AG04450 (cell line): ENCODE measurements around the gene HDDC2. TPM values are rescaled to one million over a fixed set of nuclear protein-coding genes. Genes with fewer than 3 reads are reported as not detected.
A peak's percentile ranks its signal among the peaks of the same experiment; 100 is the strongest.

Source experiments
- CTCF ChIA-PET: fragments of 300-600, 350-600 bp; formaldehyde crosslinking; extraction: SDS; loops from one replicate; lab custom pipeline; 2022; ENCODE audit warnings: antibody characterized with exemption, inconsistent platforms; lab: Charles Lee
- POLR2A ChIA-PET: fragments of 350-600 bp; formaldehyde crosslinking; extraction: SDS; loops from one replicate; lab custom pipeline; 2021; ENCODE audit warnings: antibody characterized with exemption, inconsistent platforms; lab: Yijun Ruan, JAX
- DNase-seq: peaks from one replicate; pipeline ENCODE4 v3.0.0-alpha.2; 2011; ENCODE audit warnings: low read depth, low spot score
- H3K27ac ChIP-seq: one replicate; pipeline ENCODE4 v1.5.1; 2012; ENCODE audit warnings: low read depth, low read length, control low read depth
- H3K27me3 ChIP-seq: one replicate; pipeline ENCODE4 v1.6.0; 2012; ENCODE audit warnings: low read length; ENCODE audit not compliant: control insufficient read depth, insufficient read depth
- H3K4me3 ChIP-seq: 2 replicates; pipeline ENCODE4 v1.5.1; 2011; ENCODE audit warnings: mild to moderate bottlenecking, low read depth, low read length, control low read depth
- H3K9me3 ChIP-seq: 2 replicates; pipeline ENCODE4 v1.5.1; 2012; ENCODE audit warnings: low read length; ENCODE audit not compliant: control insufficient read depth, insufficient read depth
- polyA plus RNA-seq: library from polyadenylated mRNA; depleted of rRNA; stranded (reverse); fragments of >200 nt; gene quantifications from 2 replicates; pipeline ENCODE4 v1.2.3, GENCODE V29; 2011
- TF ChIP-seq, protein P1 (sequence below): IDR thresholded peaks from 2 replicates; pipeline ENCODE4 v1.5.1; 2011; ENCODE audit warnings: low read depth, low read length, control low read depth, inconsistent platforms

Gene HDDC2
- polyA plus RNA-seq, 1 experiment = 116 TPM

DNA sequence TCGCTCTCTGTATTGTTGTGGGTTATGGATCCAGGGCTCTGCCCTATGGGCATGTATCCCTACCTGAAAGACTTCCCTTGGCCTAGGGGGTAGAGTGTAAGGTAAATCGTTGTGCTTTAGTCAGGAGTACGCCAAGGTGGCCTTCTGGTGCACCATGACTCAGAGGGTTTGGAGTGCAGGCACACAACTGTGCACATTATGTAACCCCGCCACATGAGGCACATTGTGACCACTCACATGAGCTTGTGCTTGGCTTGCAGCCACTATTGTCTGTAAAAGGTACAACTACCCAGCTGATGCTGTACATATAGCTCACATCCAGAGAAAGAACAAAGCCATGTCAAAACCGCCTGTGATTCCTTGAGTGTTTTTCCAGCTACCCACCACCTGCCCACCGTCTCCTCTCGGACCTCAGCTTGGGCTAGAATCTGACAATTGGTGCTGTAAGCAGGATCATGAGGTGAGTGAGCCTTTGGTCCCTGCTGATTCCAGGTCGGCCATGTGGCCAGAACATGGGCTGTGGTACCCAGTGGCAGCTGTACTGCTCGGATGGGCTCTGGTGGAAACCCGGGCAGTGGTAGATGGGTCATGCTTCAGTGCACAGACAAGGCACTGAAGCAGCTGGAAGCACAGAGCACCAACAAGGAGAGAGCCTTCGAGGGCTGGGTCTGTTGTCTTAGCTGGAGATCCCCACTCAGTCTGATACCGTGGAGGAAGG, 33.8 kb downstream of the HDDC2 start:
- no peak for DNase-seq
- TF ChIP-seq, protein P1, sequence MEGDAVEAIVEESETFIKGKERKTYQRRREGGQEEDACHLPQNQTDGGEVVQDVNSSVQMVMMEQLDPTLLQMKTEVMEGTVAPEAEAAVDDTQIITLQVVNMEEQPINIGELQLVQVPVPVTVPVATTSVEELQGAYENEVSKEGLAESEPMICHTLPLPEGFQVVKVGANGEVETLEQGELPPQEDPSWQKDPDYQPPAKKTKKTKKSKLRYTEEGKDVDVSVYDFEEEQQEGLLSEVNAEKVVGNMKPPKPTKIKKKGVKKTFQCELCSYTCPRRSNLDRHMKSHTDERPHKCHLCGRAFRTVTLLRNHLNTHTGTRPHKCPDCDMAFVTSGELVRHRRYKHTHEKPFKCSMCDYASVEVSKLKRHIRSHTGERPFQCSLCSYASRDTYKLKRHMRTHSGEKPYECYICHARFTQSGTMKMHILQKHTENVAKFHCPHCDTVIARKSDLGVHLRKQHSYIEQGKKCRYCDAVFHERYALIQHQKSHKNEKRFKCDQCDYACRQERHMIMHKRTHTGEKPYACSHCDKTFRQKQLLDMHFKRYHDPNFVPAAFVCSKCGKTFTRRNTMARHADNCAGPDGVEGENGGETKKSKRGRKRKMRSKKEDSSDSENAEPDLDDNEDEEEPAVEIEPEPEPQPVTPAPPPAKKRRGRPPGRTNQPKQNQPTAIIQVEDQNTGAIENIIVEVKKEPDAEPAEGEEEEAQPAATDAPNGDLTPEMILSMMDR = no peak
- Histone ChIP-seq H3K27me3 (no peaks in the 10 kb centered on the region), H3K9me3 (no peaks in the 10 kb centered on the region), H3K27ac (no peak overlapping the region), H3K4me3 (no peak overlapping the region)
- ChIA-PET POLR2A (no interaction called here), CTCF (interaction anchor here (0.7 kb wide), 1 partner anchor 114 kb away, joined by 3 read pairs; the partner anchor contains the start of gene TPD52L1)

DNA sequence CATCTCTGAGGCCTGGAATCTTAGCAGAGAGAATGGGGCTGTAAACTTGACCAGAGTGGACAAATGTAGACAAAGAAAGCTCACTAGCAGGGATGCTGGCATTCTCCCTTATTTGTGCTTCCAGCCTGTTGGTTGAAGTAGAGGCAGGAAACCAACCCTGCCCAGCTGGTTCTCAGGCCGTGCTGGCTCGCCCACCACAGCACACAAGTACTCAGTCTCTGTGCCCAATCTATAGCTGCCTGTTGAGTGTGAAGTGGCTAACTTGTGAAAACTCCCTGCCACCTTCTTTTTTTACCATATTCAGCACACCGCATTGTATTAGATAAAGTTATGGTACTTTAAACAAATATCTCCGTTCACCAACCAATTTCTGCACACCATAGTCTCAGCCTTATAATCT, 37.3 kb downstream of the HDDC2 start:
- ChIA-PET POLR2A (no interaction called here), CTCF (interaction anchor here (1.2 kb wide), 1 partner anchor 34 kb away, joined by 3 read pairs; no protein-coding TSS in a partner anchor)
- no peak overlapping the region for H3K27ac ChIP-seq
- TF ChIP-seq, protein P1 = no peak
- no peak for DNase-seq
- no peaks in the 10 kb centered on the region for H3K27me3 ChIP-seq
- H3K9me3 ChIP-seq = peaks cover 3% of the 10 kb centered on the region; the same call in 1 of the 2 replicates
- H3K4me3 ChIP-seq = no peak overlapping the region

DNA sequence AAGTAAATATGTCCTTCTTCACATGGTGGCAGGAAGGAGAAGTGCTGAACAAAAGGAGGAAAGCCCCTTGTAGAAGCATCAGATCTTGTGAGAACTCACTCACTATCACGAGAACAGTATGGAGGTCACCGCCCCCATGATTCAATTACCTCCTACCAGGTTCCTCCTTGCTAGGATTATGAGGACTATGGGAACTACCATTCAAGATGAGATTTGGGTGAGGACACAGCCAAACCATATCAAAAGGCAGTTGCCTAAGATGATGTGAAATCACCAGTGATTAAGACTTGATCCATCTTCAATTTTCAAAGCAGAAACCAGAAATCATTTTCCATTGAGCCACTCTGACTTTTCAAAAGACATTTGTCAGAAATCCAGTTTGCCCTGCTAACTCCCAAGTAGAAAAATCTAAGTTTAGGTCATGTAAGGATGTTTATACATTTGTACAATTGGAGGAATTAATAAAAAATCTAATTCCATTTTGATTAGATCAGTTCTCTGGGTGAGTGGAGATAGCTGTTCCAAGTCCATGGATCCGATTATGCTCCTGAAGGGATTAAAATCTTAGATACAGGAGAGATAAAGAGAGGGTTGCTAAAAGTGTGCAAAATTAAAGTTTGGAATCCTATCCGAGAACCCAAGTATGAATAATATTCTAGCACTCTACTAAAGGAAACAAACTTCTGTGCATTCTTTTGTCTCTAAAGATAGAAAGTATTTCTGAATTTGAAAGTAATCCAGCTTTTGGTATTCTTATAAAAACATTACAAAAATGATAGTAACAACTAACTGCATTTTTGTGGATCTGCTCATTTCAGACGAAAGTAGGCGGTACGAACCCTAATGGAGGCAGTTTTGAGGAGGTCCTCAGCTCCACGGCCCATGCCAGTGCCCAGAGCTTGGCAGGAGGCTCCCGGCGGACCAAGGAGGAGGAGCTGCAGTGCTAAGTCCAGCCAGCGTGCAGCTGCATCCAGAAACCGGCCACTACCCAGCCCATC, 39.5 kb downstream of the HDDC2 start:
- Histone ChIP-seq H3K27ac (peak overlapping the region; percentile 73), H3K4me3 (no peak overlapping the region), H3K27me3 (no peaks in the 10 kb centered on the region), H3K9me3 (peaks cover 3% of the 10 kb centered on the region; the same call in 1 of the 2 replicates)
- TF ChIP-seq, protein P1 = no peak
- ChIA-PET POLR2A (no interaction called here), CTCF (interaction anchor here (0.9 to 1.1 kb wide), 3 partner anchors 70 to 148 kb away, joined by 3 read pairs; no protein-coding TSS in a partner anchor)
- no peak for DNase-seq

DNA sequence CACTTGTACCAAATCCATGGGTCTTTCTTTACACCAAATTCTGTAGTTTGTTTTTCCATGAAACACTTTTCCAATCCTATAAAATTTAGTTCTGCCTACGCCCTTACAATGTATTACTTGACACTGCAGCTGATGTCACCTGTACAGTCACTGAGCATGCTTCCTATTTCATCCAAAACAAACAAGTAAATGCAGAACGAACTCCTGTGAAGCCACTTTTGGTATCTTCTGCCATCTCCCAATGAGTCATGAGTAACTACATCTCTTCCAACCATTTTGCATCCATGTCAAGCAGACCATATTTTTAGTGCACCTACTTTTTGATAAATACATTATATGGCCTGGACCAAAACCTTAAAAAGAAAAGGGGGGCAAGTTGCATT, 42.4 kb downstream of the HDDC2 start:
- no peaks in the 10 kb centered on the region for H3K27me3 ChIP-seq
- CTCF ChIA-PET = no interaction called here
- POLR2A ChIA-PET = no interaction called here
- H3K4me3 ChIP-seq = no peak overlapping the region
- TF ChIP-seq, protein P1 = no peak
- H3K27ac ChIP-seq = no peak overlapping the region
- no peak for DNase-seq
- H3K9me3 ChIP-seq = peaks cover 3% of the 10 kb centered on the region; the same call in 1 of the 2 replicates
